Prostate gland (tissue), 2 donors: ENCODE measurements around the gene LAX1.

ENCODE experiments used
- CTCF ChIP-seq, 4 experiments: fragments of 200-600 bp in 2 of 4; fragments of 450-650 bp in 2 of 4; sonication (generic) in 2 of 4; IDR thresholded peaks; 1 replicate in 3 of 4; 2 replicates in 1 of 4; pipeline ENCODE4 v1.5.1; 2016 to 2019; ENCODE audit warnings: antibody characterized with exemption in 4 of 4, mild to moderate bottlenecking in 2 of 4, moderate library complexity in 2 of 4
- POLR2A ChIP-seq: fragments of 450-650 bp; IDR thresholded peaks from one replicate; pipeline ENCODE4 v1.6.1; 2016; ENCODE audit warnings: antibody characterized with exemption, mild to moderate bottlenecking

- TF ChIP-seq POLR2A (no peak), CTCF (IDR thresholded peaks at IDR 0.05) (no peak)
Measured at GRCh38 chr1:203722909-203723308, 42.1 kb upstream of the LAX1 start.
